ENCODE results near the gene CRYBG1.

DNA sequence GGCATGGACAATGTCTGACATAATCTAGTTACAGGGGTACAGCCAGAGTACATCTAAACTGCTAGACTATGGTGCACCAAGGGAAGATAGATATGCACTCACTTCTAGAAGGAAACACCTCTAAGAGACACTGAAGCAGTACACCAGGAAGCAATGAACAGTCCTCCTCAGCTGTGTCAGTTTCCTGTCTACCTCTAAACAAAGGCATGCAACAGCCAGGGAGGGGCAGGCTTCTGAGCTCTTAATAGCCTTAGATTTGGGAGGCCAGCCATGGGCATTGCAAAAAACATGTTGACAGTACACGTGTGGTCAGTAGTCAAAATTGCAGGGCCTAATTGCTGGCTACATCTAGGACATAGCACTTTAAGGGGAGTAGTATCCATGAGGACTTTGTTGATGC, 21.4 kb downstream of the CRYBG1 start:
- no peak for TF ChIP-seq GLI4 (CRISPR knock-in tag; IDR thresholded peaks at IDR 0.05; ENCODE audit: borderline replicate concordance)
- TF ChIP-seq ZNF224 (CRISPR knock-in tag; IDR thresholded peaks at IDR 0.05): no peak
